Measurements from ENCODE around the gene POLR1F.

POLR1F gene, protein sequence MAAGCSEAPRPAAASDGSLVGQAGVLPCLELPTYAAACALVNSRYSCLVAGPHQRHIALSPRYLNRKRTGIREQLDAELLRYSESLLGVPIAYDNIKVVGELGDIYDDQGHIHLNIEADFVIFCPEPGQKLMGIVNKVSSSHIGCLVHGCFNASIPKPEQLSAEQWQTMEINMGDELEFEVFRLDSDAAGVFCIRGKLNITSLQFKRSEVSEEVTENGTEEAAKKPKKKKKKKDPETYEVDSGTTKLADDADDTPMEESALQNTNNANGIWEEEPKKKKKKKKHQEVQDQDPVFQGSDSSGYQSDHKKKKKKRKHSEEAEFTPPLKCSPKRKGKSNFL

DNA sequence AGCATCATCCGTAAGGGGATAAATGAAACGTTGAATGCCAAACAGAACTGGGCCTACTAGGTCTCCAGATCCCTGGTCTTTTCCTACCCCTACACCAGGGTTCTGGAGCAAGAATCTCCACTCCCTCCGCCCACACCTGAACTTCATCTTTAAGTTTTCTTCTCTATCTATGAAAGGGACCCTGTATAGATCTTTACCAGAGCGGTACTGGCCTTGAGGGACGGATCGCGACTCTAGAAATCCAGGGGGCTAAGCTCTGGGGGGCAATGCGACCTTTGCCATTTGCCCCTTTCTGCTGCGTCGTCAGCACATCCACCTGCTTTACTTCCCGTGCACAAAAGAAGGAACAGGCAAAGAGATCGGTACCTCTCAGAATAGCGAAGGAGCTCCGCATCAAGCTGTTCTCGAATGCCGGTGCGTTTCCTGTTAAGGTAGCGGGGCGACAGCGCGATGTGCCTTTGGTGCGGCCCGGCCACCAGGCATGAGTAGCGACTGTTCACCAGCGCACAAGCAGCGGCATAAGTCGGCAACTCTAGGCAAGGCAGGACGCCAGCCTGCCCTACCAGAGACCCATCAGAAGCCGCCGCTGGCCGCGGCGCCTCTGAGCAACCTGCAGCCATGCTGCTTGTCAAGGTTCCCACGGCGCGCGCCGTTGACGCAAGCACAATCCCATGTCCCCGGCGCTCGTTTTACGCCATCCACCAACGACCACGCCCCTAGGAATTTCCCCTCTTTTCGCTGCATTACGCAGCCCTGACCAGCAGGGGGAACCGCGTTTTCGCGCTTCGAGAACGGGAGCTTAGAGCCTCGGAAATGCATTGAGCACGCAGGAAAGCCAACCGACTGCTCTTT, at the start of gene POLR1F:
Gene POLR1F (minus strand): TSS at position 641 of the 852 bp plus-strand sequence. CDS start 21 bp downstream, at position 620.
- Mint-ChIP-seq H3K36me3 (ENCODE audit: low read depth) (peaks cover 9% of the 10 kb centered on the region), H3K4me1 (ENCODE audit: low read depth) (peaks cover 35% of the 10 kb centered on the region), H3K4me3 (peak within 1 kb of the TSS; percentile 88), H3K9me3 (no peaks in the 10 kb centered on the region), H3K27me3 (peaks cover 2% of the 10 kb centered on the region), H3K27ac (peak within 1 kb of the TSS; percentile 94)
- intact Hi-C loops (cut with micrococcal nuclease), result loop anchor here (10.0 kb wide), 1 partner anchor 406 kb away; no protein-coding TSS in a partner anchor

DNA sequence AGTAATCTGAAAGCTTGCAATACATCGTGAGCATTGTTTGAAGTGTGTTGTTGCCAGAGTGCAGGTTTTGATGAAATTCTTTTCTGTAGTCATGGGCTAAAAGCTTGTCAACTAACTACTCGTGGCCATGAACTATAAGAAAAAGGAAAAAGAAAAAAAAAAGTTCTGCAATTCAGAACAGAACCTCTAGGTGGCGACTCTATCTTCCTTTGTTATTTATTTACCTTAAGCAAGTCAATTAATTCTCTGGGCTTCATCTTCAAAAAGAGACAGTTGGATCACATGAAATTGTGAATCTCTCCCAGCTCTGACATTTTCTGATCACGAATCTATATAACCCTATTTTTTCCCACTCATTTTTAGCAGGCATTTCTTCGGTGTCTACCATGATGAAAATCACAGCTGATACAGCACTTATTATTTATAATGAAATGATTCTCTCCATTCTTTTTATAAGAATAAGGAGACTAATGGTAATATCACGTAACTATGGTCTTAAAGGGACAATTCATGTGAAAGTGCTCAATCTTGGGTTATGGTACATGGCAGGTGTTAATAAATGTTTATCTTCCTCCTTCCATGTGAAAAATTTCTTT, 45.8 kb upstream of the POLR1F start:
- Mint-ChIP-seq H3K27ac (no peak overlapping the region), H3K27me3 (no peaks in the 10 kb centered on the region), H3K4me1 (ENCODE audit: low read depth) (no peaks in the 10 kb centered on the region), H3K9me3 (no peaks in the 10 kb centered on the region), H3K36me3 (ENCODE audit: low read depth) (no peaks in the 10 kb centered on the region), H3K4me3 (no peak overlapping the region)
- intact Hi-C loops (cut with micrococcal nuclease), result loop anchor here (1.0 to 5.0 kb wide), 3 partner anchors 558 to 1498 kb away; no protein-coding TSS in a partner anchor

DNA sequence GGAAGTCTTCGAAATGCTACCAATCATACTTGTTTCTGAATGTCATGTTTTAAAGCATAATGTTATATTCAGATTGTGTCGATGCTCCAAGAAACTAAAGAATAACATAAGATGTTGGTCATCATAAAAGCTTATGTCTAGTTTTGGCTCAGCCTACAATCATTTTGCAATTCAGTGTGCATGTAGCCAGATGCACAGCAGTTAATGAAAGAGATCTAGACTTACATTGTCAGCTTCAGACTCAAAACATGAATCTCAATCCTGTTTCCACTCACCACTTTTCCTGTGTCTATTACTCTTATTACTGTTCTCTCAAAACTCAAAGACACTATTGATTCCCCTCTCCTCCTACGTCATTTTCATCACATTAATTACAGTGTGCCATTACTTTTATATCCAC, 43.2 kb upstream of the POLR1F start:
- no peak overlapping the region for H3K4me3 Mint-ChIP-seq
- H3K27ac Mint-ChIP-seq, result no peak overlapping the region
- intact Hi-C loops (cut with micrococcal nuclease), result loop anchor here (5.0 kb wide), 2 partner anchors 560 to 1500 kb away; no protein-coding TSS in a partner anchor
- no peaks in the 10 kb centered on the region for H3K9me3 Mint-ChIP-seq
- no peaks in the 10 kb centered on the region for H3K27me3 Mint-ChIP-seq
- no peaks in the 10 kb centered on the region for H3K36me3 Mint-ChIP-seq (ENCODE audit: low read depth)
- no peaks in the 10 kb centered on the region for H3K4me1 Mint-ChIP-seq (ENCODE audit: low read depth)

DNA sequence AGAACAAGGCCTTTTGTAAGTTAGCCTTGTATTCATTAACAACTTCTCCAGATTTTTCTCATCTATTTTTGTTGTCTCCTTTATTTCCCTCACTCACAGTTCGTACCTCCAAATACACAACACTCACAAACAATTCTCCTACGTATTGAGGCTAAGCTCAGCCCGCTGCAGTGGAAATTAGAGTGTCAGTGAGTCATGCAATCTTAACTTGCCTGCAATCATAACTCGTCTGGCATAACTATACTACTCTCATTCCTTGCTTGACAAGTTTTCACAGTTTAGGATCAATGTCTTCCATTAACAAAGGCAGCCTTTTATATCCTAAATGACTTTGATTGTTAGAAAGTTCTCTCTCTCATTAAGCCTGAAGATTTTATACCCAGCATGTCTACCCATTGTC, 40.8 kb upstream of the POLR1F start:
- intact Hi-C loops (cut with micrococcal nuclease), result loop anchor here (5.0 kb wide), 2 partner anchors 563 to 1503 kb away; no protein-coding TSS in a partner anchor
- Mint-ChIP-seq H3K4me1 (ENCODE audit: low read depth) (no peaks in the 10 kb centered on the region), H3K36me3 (ENCODE audit: low read depth) (no peaks in the 10 kb centered on the region), H3K27me3 (no peaks in the 10 kb centered on the region), H3K27ac (no peak overlapping the region), H3K9me3 (no peaks in the 10 kb centered on the region), H3K4me3 (no peak overlapping the region)

DNA sequence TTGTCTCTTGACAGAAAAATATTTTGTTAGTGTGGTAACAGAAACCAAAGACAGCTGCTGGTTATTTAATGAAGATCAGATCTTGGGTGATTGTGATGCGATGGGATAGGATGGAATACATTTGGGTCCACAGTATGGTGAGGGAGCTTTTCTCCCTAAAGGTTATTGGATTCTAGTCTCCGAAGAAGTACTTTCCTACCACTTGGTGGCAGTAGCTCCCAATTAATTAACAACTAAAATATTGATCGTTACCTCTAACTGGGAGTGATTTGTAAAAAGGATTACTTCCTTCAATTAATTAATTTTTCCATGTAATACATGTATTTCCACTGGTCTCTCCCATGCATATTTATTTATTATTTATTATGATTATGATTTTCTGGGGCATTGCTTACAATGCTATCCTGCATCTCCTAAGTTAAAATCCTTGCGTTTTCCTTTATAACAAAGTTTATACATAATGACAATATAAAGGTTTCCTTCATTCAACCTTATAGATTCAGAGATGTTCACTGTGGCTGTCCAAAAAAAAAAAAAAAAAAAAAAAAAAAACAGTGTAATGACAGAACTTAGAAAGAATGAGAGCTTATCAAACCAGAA, 39.0 kb upstream of the POLR1F start:
- no peaks in the 10 kb centered on the region for H3K4me1 Mint-ChIP-seq (ENCODE audit: low read depth)
- H3K27ac Mint-ChIP-seq, result no peak overlapping the region
- H3K9me3 Mint-ChIP-seq, result no peaks in the 10 kb centered on the region
- H3K4me3 Mint-ChIP-seq, result no peak overlapping the region
- intact Hi-C loops (cut with micrococcal nuclease), result no loop called here
- no peaks in the 10 kb centered on the region for H3K36me3 Mint-ChIP-seq (ENCODE audit: low read depth)
- no peaks in the 10 kb centered on the region for H3K27me3 Mint-ChIP-seq

DNA sequence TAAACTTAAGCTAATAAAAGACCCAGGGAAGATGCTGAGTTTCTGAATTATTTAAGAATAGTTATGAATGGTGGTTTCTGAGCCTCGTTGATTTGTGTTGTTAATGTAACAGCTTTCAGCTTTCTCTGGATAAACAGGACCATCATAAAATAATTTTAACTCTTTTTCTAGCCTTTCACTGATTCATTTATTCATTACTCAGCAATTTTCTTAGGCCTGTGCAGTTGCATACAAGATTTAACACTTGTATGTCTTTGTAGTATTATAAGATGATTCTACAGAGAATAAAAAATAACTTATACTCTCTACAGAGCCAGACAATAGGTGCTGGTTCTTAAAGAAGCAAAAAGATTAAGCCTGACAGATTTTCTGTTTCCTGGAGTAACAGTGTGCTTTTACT, 35.2 kb upstream of the POLR1F start:
- Mint-ChIP-seq H3K4me3 (no peak overlapping the region), H3K4me1 (ENCODE audit: low read depth) (no peaks in the 10 kb centered on the region), H3K36me3 (ENCODE audit: low read depth) (no peaks in the 10 kb centered on the region), H3K9me3 (no peaks in the 10 kb centered on the region), H3K27ac (no peak overlapping the region), H3K27me3 (no peaks in the 10 kb centered on the region)
- intact Hi-C loops (cut with micrococcal nuclease), result no loop called here

DNA sequence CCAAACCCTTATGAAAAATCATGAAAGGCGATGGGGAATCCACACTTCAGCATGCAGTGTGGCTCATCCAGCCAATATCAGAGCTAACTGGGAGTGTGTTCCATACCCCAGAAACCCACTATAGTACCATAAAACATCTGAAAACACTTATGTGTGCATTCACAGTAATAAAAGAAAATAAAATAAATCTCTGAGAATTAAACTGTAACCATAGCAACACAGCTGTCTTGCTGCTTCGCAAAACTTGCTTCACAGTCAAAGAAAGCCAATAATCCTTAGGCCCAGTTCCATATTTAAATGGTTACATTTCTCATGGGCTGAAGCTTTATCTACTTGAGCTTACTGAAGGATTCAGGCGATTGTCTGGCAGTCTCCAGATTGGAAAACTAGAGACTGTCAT, 19.9 kb upstream of the POLR1F start:
- no peaks in the 10 kb centered on the region for H3K27me3 Mint-ChIP-seq
- intact Hi-C loops (cut with micrococcal nuclease), result no loop called here

DNA sequence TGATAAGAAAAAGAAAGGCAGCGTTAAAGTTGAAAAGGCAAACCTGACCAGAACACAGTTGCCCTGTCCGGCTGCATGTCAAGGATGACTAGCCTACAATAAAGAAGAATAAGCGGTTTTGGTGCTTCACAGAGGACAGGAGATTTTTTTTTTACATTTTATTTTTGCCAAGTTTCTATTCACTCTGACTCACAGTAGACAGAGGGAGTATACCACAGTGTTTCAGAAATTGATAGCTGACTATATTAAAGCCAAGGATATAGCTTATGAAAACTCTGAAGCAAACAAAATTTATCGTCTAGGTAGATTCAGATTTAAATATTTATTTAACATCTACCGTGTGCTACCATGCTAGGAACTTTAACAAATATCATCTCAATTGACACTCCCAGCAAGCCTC, 16.9 kb upstream of the POLR1F start:
- intact Hi-C loops (cut with micrococcal nuclease), result no loop called here
- no peak overlapping the region for H3K4me3 Mint-ChIP-seq
- no peak overlapping the region for H3K27ac Mint-ChIP-seq
- H3K36me3 Mint-ChIP-seq (ENCODE audit: low read depth), result no peaks in the 10 kb centered on the region
- H3K4me1 Mint-ChIP-seq (ENCODE audit: low read depth), result no peaks in the 10 kb centered on the region
- no peaks in the 10 kb centered on the region for H3K27me3 Mint-ChIP-seq
- H3K9me3 Mint-ChIP-seq, result no peaks in the 10 kb centered on the region

More for the DNA sequence above, 19.9 kb upstream of the POLR1F start:
- Mint-ChIP-seq H3K36me3 (ENCODE audit: low read depth) (no peaks in the 10 kb centered on the region), H3K9me3 (no peaks in the 10 kb centered on the region), H3K27ac (no peak overlapping the region), H3K4me1 (ENCODE audit: low read depth) (no peaks in the 10 kb centered on the region), H3K4me3 (no peak overlapping the region)

DNA sequence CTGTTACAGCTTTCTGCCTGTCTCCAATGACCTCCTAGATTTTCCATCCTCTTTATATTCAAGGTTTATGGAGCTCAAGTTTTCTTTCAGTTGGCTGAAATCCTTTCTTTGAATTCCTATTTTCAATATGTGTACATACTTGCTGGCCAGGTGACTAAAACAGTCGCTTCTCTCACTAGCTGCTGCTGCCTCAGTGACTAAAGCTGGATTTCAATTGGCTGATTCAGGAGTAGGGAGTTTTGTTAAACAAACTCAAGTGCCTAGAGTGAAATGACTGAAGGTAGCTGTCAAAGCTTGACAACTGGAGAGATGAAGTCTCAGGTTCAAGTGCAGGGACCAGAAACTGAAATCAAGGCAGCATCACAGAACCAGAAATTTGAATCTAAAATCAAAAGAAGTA, 6.7 kb upstream of the POLR1F start:
- intact Hi-C loops (cut with micrococcal nuclease), result no loop called here
- H3K27me3 Mint-ChIP-seq, result no peaks in the 10 kb centered on the region
- H3K4me3 Mint-ChIP-seq, result no peak overlapping the region
- H3K9me3 Mint-ChIP-seq, result no peaks in the 10 kb centered on the region
- H3K27ac Mint-ChIP-seq, result no peak overlapping the region
- H3K36me3 Mint-ChIP-seq (ENCODE audit: low read depth), result no peaks in the 10 kb centered on the region
- H3K4me1 Mint-ChIP-seq (ENCODE audit: low read depth), result peaks cover 5% of the 10 kb centered on the region

DNA sequence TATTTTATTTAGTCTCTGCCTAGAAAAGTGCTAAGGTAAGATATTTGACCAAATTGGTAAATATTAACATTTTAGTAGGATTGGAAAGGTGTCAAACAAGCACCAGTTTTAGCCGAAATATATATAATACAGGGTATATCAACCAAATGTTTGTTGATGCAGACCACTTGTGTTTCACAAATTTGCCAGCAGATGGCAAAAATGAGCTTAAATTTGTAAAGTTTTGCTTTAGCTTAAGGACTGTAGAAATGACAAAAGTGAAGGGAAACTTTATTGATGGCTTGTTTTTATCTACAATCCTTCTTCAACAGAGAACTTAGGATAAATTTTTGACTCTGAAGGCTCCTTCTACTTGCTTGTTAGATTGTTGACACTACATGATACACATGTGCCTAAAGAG, 4.8 kb upstream of the POLR1F start:
- H3K27me3 Mint-ChIP-seq, result peaks cover 2% of the 10 kb centered on the region
- no peak overlapping the region for H3K27ac Mint-ChIP-seq
- intact Hi-C loops (cut with micrococcal nuclease), result loop anchor here (1.0 kb wide), 1 partner anchor 885 kb away; no protein-coding TSS in a partner anchor
- H3K36me3 Mint-ChIP-seq (ENCODE audit: low read depth), result peaks cover 3% of the 10 kb centered on the region
- no peaks in the 10 kb centered on the region for H3K9me3 Mint-ChIP-seq
- peaks cover 13% of the 10 kb centered on the region for H3K4me1 Mint-ChIP-seq (ENCODE audit: low read depth)
- H3K4me3 Mint-ChIP-seq, result no peak overlapping the region

DNA sequence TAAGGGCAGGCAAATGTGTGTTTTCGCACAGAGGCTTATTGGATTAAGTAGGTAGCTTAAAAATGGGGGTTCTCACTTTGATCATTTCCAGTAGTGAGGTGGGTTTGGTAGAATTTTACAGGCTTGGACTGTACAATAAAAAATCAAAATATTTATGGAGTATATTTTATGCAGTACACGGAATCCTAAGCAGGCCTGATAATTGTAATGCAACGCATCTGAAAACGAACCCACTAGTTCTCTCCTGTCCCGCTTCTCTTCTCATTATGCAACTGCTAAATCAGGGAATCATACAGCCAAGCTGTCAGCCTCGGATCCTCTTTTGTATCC, 377 bp upstream of the POLR1F start:
- H3K27ac Mint-ChIP-seq, result peak overlapping the region; percentile 94
- H3K4me1 Mint-ChIP-seq (ENCODE audit: low read depth), result peaks cover 40% of the 10 kb centered on the region
- peaks cover 2% of the 10 kb centered on the region for H3K27me3 Mint-ChIP-seq
- intact Hi-C loops (cut with micrococcal nuclease), result loop anchor here (10.0 kb wide), 1 partner anchor 406 kb away; no protein-coding TSS in a partner anchor
- H3K4me3 Mint-ChIP-seq, result peak overlapping the region; percentile 88
- no peaks in the 10 kb centered on the region for H3K9me3 Mint-ChIP-seq
- peaks cover 8% of the 10 kb centered on the region for H3K36me3 Mint-ChIP-seq (ENCODE audit: low read depth)

DNA sequence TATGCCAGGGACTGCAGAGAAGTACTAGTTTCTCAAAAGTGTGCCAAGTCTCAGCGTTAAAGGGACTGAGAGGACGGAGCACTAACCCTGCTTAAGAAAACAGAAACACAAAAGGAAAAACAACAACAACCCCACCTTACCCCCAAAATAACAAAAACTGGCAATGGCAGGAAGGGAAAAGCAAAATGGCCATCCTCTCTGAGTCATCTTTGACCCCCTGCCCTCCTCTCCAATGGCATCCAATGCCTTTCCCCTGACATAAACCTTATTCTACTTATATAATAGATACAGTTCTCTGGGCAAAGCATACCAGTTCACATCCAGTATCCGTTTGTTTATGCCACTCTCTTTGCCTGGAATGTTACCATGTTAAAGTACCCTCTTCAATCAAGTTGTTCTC, 1.6 kb downstream of the POLR1F start:
- Mint-ChIP-seq H3K4me1 (ENCODE audit: low read depth) (peaks cover 35% of the 10 kb centered on the region), H3K4me3 (no peak overlapping the region), H3K27ac (no peak overlapping the region), H3K9me3 (no peaks in the 10 kb centered on the region), H3K27me3 (peaks cover 2% of the 10 kb centered on the region), H3K36me3 (ENCODE audit: low read depth) (peaks cover 21% of the 10 kb centered on the region)
- intact Hi-C loops (cut with micrococcal nuclease), result loop anchor here (10.0 kb wide), 1 partner anchor 408 kb away; no protein-coding TSS in a partner anchor

DNA sequence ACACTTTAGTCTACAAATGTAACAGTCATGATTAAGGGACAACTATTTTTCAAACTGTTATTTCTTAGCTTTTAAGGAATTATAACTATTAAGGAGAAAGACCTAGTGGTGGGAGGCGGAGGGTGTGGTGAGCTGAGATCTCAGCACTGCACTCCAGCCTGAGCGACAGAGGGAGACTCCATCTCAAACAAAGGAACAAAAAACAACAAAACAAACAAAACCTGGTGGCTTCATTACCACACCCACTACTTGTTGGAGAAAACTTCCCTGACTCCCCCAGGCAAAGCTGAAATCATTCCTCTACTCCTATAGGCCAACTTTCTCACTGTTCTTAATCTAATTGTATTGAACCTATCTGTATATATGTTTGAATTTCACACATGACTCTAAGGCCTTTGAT, 3.2 kb downstream of the POLR1F start:
- Mint-ChIP-seq H3K4me3 (no peak overlapping the region), H3K9me3 (no peaks in the 10 kb centered on the region), H3K4me1 (ENCODE audit: low read depth) (peaks cover 35% of the 10 kb centered on the region), H3K27ac (no peak overlapping the region), H3K36me3 (ENCODE audit: low read depth) (peaks cover 26% of the 10 kb centered on the region), H3K27me3 (peaks cover 2% of the 10 kb centered on the region)
- intact Hi-C loops (cut with micrococcal nuclease), result loop anchor here (10.0 kb wide), 1 partner anchor 409 kb away; no protein-coding TSS in a partner anchor
